HG03108 (cell line): ENCODE results near the gene MAGEF1.

Source experiments
- ATAC-seq: cut with Tn5 transposase; IDR thresholded peaks from one replicate; pipeline ENCODE4 v1.9.1; 2021; ENCODE audit warnings: moderate library complexity; ENCODE audit not compliant: unreplicated experiment

Gene MAGEF1

DNA sequence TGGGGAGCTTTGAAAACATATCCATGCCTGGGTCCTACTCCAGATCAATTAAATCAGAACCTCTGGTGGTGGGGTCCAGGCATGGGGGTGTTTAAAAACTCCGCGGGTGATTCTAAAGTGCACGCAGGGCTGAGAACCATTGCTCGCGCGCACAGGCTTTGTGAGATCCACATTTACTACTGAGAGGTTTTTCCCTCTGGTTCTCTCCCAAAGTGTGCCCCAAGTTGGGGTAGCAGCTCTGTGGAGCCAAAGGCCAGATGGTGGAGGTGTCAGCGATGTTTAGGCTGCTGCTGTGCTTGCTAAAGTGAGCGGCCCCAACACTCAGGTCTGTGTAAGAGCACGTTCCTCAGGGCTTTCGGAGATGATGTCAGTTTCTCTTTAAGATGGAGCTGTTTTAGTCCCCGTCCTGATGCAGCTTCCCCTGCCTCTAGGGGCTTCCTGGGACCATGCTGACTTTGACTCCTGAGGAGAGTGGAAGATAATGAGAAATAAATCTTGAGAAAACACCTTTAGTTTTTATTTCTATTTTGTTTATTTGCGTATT lies 13.4 kb upstream of the MAGEF1 start:
- no peak for ATAC-seq

DNA sequence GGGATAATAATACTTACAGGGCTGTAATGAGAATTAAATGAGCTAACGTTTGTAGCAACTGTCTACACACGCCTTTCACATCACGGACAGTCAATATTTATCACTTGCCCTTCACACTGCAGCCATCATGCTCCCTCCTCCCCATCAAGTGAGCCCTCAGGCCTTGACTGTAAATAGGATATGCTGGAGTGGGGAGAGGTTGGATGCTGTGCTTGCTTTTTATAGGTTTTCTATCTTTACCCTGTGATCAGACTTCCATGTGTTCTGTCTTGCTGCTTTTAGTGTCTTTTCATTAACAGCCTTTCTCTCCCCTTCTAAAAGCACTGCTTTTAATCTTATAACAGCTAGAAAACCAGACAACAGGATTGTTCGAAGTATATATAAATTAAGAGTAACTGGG lies 12.8 kb upstream of the MAGEF1 start:
- no peak for ATAC-seq

DNA sequence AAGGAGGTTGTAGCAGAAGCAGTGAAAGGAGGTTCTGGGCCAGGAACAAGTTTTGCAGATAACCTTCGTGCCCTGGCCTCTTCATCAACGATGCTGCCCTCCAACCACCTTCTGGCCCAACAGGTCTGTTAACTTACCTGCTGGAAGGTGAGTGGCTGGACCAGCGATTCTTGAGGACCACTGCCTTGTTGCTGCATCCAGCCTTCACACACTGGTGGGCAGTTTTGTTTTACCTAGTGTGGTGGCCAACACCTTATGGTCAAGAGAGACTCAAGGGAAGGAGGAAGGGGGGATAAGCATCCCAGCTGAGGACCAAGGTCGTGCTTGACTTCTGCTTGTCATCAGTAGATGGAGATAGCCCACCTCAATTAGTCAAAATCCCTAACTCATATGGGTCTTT lies 7.8 kb upstream of the MAGEF1 start:
- ATAC-seq = no peak

DNA sequence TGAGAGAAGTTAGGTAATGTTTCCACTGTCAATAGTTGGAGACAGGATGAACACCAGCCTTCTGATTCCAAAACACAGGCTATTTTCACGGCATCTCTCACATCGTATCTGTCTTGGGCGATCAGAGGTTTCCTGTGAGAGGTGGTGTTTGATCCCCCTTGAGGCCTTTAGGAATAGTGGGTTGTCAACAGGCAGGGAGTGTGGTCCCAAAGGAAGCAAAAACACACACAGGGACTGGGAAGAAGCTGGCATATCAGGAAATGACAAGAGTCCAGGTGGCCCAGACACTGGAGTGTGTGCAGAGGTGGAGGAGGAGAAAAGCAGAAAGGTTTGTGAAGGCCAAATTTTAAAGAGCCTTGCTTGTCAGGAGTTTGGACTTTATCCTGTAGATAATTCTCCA lies 6.6 kb upstream of the MAGEF1 start:
- ATAC-seq = no peak

DNA sequence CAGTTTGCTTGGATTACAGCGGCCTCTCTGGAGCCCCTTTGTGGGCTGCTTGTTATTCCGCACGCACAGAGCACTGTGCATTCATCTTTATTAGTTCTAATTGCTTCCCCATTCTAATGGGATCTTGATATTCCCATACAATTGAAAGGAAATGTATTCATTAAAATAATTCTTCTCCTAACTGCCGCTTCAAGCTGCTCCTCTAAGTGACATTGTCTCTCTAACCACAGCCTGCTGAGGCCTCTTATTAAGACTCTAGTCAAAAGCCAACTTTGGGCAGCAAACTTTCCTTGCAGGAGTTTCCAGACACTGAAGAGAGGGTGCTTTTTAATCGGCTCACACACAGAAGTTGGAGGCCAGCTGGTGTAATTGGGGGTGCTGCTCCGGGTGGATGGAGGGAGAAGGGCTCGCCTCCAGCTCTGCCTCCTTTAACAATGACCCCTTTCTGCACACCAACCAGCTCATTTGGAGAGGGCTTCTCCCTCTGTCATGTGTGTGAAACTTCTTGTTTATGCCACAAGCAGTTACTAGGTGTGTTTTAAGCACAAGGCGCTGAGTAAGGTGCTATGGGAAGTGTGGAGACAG lies 5.6 kb upstream of the MAGEF1 start:
- ATAC-seq = no peak

DNA sequence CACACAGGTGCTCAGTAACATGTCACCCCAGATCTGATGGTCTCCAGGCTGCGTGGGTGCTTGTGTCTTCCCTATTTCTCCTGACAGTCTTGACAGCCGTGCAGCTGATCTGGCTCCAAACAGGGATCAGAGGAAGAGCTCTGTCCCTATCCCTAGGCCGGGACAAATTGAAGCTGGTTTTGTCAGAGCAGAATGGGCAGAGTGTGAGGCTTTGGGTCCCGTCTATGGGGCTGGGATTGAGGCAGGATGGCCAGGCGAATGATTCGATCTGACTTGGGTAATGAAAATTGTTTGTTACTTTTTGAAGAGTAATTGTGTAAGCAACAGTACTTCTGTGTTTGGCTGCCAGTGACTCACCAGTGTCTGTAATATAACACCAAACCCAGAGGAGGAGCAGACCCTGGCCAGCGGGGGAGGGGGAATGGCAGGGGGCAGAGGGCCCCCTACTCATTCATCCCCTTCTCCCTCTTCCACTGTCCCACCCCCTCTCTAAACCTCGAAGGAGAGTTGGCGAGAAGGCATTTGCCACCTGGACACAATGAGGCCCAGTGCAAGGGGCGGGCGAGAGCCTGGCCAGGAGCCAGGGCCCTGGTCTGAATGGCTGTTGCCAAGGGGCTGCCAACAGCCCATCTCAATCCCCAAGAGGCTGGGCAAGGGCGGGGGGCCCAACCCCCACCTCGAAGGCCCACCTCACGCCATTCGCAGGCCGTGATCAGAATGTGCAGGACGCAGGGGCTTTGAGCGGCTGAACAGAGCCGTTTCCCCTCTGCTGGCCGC lies 4.9 kb upstream of the MAGEF1 start:
- ATAC-seq = no peak

DNA sequence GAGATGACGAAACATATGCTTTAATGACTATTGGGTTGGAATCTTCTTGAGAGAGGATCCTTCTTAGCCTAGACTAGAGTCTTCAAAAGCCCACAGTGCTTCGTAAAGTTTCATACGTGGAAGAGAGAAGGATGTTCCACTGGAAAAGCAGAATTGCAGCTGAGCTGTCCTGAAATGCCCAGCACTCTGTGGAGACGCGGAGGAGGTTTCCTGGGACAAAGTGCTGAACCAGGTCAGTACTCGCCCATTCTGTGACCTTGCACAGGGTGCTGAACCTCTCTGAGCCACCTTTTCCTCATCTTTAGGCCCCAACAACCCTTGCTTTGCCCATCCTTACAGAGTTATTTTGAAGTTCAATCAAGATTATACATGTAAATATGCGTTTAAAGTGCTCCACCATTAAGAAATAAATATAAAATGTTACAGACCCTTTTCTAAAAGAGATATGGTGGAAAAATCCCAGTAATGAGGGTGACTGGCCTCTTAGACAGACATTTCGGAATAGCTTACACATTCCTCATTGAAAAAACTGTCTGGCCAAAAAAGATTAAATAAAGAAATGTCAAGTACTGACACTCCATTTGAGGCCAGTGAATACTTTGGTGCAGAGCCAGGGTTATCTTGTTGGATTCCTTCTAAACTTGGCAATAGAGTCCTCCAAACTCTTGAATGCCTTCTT lies 4.2 kb upstream of the MAGEF1 start:
- ATAC-seq = no peak

DNA sequence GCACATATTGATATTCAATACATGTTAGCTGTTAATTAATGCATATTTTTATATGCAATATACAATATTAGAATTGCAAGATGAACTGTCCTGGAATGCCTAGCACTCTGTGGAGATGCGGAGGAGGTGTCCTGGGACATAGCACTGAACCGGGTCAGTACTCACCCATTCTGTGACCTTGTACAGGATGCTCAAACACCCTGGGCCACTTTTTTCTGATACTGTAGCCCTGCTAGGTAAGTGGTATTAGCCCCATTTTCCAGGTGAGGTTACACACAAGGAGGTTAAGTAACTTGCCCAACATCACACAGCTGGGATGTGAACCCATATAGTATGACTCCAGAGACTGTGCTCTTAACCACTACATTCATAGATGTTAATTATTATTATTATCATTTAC lies 1.7 kb upstream of the MAGEF1 start:
- no peak for ATAC-seq

DNA sequence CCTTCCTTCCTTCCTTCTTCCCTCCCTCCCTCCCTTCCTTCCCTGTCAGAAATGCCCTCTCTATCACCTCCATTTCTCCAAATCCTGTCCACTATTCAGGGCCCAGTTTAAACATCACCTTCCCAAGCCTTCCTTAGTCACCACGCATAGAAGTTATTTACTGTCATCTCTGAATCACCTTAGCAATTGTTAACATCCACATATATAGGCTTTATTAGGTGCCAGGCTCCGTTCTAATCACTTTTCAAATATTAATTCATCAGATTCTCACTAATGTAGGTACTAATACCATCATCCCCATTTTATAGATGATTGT lies 1.1 kb upstream of the MAGEF1 start:
- no peak for ATAC-seq

DNA sequence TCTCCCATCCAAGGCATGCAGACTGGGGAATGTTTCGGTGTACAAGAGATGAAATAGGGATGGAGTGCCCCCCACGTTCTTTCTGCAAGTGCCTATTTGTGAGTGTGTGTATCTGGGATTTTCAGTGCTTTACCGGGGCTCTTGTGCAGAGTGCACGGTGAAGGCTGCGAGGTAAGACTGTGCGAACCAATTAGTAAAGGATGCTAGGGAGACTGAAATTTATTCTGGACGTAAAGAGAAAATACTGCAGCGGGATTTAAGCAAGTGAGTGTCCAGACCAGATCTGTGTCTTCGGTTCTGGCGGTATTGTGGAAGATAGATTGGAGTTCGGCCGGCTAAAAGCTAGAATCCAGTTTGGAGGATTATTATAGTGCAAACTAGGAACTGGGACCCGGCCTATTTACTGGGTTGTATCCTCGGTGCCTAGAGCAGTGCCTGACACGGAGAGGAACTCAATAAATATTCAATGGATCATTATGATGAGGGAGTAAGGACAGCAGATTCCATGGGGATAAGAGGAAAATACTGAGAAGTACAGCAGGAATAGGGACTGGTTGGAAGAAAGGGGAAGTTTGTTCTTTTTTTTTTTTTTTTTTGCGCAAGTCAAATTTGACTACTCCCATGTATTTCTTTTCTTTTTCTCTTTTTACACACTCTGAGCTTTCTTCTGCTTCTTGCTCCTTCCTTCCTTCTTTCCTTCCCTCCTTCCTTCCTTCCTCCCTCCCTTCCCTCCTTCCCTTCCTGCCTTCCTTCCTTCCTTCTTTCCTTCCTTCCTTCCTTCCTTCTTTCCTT lies 580 bp upstream of the MAGEF1 start:
- ATAC-seq = peak; percentile 21

DNA sequence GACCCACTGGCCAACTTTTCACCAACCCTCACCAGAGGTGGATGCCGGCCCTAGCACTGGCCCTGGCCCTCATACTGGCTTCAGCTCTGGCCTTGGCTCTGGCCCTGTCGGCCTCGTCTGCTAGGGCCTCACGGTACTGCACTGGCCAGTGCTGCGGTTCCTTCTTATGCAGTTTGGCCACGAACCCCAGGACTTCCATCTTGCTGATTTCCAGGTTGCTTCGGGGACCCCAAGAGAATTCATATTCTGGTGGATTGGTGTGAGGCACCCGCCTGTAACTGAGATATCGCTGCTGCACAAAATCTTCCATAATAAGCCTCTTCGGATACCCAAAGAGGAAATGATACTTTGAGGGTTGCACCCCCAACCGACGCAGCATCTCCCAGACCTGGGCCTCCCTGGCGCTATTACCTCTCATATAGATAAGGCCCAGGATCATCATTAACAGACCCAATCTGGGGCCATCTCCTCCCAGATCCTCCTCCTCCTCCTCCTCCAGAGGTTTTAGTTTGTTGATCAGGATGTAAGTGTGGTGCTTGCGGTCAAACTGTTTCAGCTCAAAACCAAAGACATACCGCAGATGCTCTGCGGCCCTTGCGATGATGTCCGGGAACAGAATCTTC lies 883 bp downstream of the MAGEF1 start:
- peak; percentile 39 for ATAC-seq

DNA sequence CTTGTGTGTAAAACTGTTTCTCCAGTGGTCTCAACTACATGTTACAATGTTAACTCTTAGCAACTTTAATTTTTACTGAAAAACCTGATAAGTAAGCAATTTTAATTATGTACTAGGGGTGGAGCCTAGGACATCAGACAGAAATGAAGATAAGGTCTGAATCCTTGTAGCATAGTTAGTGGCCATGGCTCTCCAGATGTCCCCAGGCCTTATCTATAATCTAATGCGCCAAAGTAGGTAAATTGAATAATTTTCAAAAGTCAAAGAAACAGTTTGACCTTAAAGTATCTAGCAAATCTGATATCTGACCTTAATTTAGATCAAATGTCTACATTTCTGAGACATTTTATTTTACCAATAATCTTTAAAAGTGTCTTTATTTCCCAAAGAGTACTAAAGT lies 8.2 kb downstream of the MAGEF1 start:
- ATAC-seq = no peak

DNA sequence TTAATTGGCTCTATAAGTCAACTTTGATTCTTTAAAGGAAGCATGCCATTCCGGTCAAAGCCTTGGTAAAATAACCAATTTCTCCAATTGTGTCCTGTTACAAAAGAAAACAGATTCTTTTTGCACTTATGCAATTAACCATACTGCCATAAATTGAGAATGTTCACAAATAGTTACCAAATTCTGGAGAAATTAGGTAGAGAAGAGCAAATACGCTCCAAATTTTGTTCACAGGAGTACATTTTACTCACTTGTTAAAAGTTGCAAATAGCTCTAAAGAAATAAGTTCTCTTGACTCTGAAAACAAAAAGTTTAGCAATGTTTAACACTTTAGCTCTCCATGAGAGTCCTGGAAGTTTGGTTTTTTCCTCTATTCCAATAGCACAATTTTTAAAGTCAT lies 11.1 kb downstream of the MAGEF1 start:
- ATAC-seq = no peak

DNA sequence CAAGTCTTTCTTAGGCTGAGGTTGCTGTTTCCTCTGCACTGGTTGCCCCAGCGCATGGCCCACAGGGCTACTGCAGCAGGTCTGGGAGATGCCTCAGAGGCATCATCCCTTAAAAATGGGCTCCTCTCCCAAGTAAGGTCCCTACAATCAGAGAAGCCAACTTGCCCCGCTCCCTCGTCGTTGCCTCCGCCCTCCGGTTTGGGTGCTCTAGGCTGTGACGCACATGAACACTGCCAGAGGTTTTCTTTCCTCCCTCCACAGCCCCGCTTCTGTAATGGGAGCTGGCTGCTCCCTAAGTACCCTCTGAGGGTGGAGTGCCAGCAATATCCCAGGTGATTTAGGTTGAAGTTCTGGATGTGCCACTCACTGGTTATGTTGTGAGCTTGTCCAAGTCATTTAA lies 14.0 kb downstream of the MAGEF1 start:
- ATAC-seq = no peak

DNA sequence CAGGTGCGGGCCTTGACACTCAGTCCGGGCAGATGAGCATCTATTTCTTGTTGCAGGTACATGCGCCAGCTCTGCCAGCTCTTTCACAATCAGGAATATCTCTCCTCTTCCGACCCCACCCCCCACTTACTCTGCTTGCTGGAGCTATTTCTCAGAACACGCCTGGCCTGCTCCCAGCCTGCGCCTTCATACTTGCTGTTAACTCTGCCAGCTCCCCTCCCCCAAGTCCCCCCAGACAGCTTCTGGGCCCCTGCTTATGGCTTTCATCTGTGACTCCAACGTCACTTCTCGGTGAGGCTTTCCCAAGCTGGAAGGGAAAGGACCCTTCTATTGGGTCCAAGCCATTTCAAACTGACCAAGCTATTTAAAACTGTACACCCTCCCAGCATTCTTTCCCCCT lies 15.2 kb downstream of the MAGEF1 start:
- no peak for ATAC-seq

DNA sequence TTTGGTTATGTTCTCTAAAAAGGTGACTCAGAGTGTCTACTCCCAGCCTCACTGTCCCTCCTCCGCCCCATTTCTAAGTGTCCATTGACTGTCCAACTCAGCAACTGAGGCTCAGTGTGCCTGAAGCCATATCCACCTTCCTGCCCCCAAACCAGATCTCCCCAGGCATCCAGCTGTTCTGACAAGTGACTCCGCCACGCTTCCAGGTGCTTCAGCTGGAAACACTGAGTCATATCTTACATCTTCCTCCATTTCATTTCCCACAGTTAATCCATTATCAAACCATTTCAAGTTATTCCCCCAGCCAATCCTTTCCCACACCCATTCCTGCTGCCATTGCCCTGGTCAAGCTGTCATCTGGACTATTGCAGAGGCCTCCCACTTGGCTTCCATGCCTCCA lies 17.1 kb downstream of the MAGEF1 start:
- no peak for ATAC-seq

DNA sequence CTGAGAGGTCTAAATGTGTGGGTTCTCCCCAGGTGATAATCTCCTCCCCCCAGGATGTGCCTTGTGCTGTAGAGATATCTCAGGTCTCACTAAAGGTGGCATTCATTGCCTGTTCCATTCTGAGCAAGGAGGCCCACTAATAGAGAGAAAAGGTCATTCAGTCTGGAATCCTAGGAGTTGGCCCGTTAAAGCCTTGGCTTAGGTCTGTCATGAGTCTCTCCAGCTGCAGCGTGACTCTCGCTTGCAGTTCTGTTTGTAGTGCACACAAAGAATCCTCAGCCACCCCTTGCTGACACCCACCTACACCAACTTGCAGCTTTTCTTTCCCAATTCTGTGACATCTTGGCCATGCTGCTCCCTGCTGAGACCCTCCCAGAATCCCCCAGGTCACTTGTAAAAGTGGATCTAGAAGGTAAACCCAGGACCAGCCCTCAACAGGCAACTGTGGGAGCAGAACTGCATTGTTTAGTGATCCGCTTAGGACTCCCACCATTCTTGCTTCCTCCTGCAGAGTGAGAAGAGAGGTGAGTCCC lies 17.7 kb downstream of the MAGEF1 start:
- no peak for ATAC-seq

DNA sequence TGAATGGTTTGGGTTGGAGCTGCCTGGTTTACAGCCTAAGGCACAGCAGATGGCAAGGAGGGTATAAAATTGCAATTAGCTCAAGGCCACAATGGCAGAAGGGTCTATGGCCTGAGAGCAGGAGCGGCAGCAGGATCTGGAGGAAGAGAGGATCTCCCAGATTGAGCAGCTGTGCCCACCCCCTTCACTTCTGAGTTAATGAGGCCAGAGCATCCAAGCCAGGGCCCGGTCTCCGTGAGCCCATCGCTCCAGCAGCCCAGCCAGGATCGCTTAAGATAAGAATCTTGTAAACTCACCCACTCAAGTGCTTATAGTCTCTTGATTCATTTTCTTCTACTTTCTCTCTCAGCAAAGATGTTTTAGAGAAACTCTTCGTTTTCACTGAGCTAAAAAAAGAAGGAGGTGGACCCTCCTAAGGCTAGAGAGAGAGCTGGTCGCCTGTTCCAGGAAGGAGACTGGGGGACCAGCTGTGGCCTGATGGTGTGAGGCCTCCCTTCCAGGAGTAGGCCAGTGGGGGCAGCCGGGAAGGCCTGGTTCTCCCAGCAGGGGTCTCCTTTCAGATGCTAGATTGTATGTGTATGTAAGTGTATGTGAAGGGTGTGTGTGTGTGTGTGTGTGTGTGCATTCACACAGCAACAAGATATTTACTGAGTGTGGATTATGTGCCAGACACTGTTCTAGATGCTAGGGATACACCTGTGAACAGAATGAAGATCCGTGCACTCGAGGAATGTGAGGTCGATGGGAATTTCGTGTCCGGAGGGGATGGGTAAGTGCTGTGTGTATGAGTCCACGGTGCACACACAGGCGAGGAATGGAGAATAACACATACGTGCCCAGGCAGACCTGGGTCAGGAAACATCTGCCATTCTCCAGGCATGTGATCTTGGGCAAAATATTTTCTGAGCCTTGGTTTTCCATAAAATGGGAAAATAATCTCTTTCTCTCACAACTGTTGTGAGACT lies 18.6 kb downstream of the MAGEF1 start:
- no peak for ATAC-seq

DNA sequence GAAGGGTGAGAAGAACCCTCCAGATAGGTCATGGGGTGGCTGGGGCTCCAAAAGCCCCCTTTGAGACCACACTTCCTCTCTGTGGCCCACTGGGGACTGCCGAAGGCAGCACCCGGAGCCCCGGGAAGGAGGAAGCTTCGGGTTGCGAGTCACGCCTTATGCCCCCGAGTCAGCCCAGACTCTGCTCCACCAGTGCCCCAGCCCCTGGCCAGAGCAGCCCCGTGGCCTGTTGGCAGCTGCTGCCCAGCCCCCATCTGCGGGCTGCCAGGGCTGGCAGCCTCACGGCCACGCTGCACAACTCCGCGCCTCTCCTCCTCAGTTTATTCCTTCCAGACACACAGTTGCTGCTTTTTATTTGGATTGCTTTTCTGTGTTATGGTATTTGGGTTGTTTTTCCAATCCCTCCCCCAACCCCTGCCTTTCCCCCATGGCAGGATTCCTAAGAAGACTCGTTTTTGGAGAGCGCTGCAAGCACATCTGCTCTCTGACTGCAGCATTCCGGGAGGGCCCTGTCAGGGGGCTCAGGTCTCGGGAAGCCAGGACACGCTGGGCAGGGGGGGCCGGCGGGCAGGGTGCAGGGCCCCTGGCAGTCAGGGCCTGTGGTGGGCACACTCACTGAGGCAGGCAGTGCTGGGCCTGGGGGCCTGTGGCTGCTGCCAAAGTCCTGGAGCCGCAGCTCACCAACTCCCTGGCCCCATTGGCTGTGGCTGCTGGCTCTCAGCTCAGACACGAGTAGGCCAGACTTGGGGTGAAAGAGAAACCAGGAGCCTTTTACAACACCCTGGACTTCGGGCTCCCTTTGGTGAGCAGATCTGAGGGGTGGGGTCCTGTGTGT lies 20.2 kb downstream of the MAGEF1 start:
- ATAC-seq = no peak
